K562 (cell line): ENCODE results near the gene PON3. TPM values are rescaled to one million over a fixed set of nuclear protein-coding genes. Genes with fewer than 3 reads are reported as not detected.
A peak's percentile ranks its signal among the peaks of the same experiment; 100 is the strongest.

Source experiments
- ATAC-seq: fragments of 200-7000 bp; cut with Tn5 transposase; 3 replicates; pipeline ENCODE4 v1.9.1; 2020; ENCODE audit warnings: moderate library complexity
- BruUV-seq: library from RNA; stranded (reverse); fragments of 400-500 nt; replicated peaks from 2 replicates; lab custom pipeline; 2021; lab: Mats Ljungman, UMichigan
- CTCF ChIA-PET: fragments of 300-600 bp; formaldehyde crosslinking; extraction: SDS; loops from one replicate; lab custom pipeline; 2021; ENCODE audit warnings: low intra/inter-chr PET ratio; lab: Yijun Ruan, JAX
- POLR2A ChIA-PET: fragments of 300-600, 350-650 bp; sonication (Branson Sonifier 250); formaldehyde crosslinking; extraction: SDS; loops from one replicate; lab custom pipeline; 2021; ENCODE audit warnings: antibody characterized with exemption, inconsistent platforms; lab: Yijun Ruan, JAX
- DNase-seq, 4 experiments: peaks; one replicate each; pipeline versions ENCODE4 v3.0.0 to v3.0.0-alpha.2; 2011 to 2018; ENCODE audit warnings: low spot score in 3 of 4, mixed read lengths in 3 of 4; ENCODE audit errors: extremely low read depth in 1 of 4
- FAIRE-seq: peaks from 2 replicates; lab custom pipeline; 2011; peaks lifted over from hg19 to GRCh38; lab: Jason Lieb, UNC
- H2AFZ ChIP-seq: 2 replicates; pipeline ENCODE4 v1.6.0; 2011; ENCODE audit warnings: low read depth, low read length, control low read depth, inconsistent platforms
- H3K27ac ChIP-seq: fragments of 200-600 bp; 3 replicates; pipeline ENCODE4 v1.8.0; 2011; ENCODE audit warnings: low read depth, mild to moderate bottlenecking, control low read depth, inconsistent platforms, low read length, moderate library complexity, mixed read lengths; ENCODE audit errors: extremely low read depth
- H3K27me3 ChIP-seq, 2 experiments: fragments of 300-600 bp in 1 of 2; 2 replicates in 1 of 2; 3 replicates in 1 of 2; pipeline versions ENCODE4 v1.6.0 to v1.8.0; 2011; ENCODE audit warnings: inconsistent platforms in 2 of 2, low read length in 2 of 2, mild to moderate bottlenecking in 1 of 2, mixed read lengths in 1 of 2, moderate library complexity in 1 of 2; ENCODE audit not compliant: control insufficient read depth in 2 of 2, insufficient read depth in 2 of 2
- H3K36me3 ChIP-seq: fragments of 300-600 bp; 3 replicates; pipeline ENCODE4 v1.8.0; 2011; ENCODE audit warnings: mild to moderate bottlenecking, low read length, inconsistent platforms; ENCODE audit not compliant: control insufficient read depth, insufficient read depth
- H3K4me1 ChIP-seq, 2 experiments: fragments of 200-600 bp in 1 of 2; replicated peaks in 1 of 2; 2 replicates in 1 of 2; 3 replicates in 1 of 2; pipeline versions ENCODE4 v1.5.1 to v1.8.0; 2011; ENCODE audit warnings: inconsistent platforms in 2 of 2, low read length in 2 of 2, mild to moderate bottlenecking in 1 of 2, mixed read lengths in 1 of 2, moderate library complexity in 1 of 2; ENCODE audit not compliant: control insufficient read depth in 2 of 2, insufficient read depth in 2 of 2
- H3K4me2 ChIP-seq: 2 replicates; pipeline ENCODE4 v1.6.1; 2011; ENCODE audit warnings: low read length, control low read depth, inconsistent platforms, mixed read lengths; ENCODE audit not compliant: insufficient read depth
- H3K4me3 ChIP-seq: fragments of 200-600 bp; sonication (generic), shearing (Covaris generic); 2 replicates; pipeline ENCODE4 v1.5.1; 2016; ENCODE audit warnings: control low read depth, inconsistent platforms
- H3K79me2 ChIP-seq: fragments of 200-600 bp; 3 replicates; pipeline ENCODE4 v1.8.0; 2011; ENCODE audit warnings: low read length, inconsistent platforms; ENCODE audit not compliant: control insufficient read depth, insufficient read depth
- H3K9ac ChIP-seq, 2 experiments: 2 replicates each; pipeline versions ENCODE4 v1.6.0 to v1.6.1; 2011; ENCODE audit warnings: low read depth in 2 of 2, low read length in 2 of 2, control low read depth in 1 of 2, inconsistent platforms in 1 of 2, mild to moderate bottlenecking in 1 of 2, mixed read lengths in 1 of 2; ENCODE audit not compliant: insufficient read depth in 1 of 2
- H3K9me1 ChIP-seq: one replicate; pipeline ENCODE4 v1.6.0; 2011; ENCODE audit warnings: inconsistent platforms, mild to moderate bottlenecking, low read length, moderate library complexity; ENCODE audit not compliant: control insufficient read depth, insufficient read depth
- H3K9me3 ChIP-seq: replicated peaks from 2 replicates; pipeline ENCODE4 v1.5.1; 2011; ENCODE audit warnings: low read depth, low read length, inconsistent platforms; ENCODE audit not compliant: control insufficient read depth, insufficient read depth
- H4K20me1 ChIP-seq: replicated peaks from 2 replicates; pipeline ENCODE4 v1.6.1; 2011; ENCODE audit warnings: low read length, inconsistent platforms, mixed read lengths; ENCODE audit not compliant: control insufficient read depth, insufficient read depth
- ARHGAP35 ChIP-seq: fragments of 450-650 bp; IDR thresholded peaks from 2 replicates; pipeline ENCODE4 v1.6.1; 2018; ENCODE audit not compliant: partially characterized antibody
- BCOR ChIP-seq: fragments of 450-650 bp; IDR thresholded peaks from 2 replicates; pipeline ENCODE4 v1.6.1; 2016
- BRCA1 ChIP-seq, 2 experiments: fragments of 450-650 bp in 1 of 2; sonication (generic) in 1 of 2; formaldehyde crosslinking in 1 of 2; IDR thresholded peaks; 2 replicates each; pipeline versions ENCODE4 v1.5.0 to v1.6.1; 2017 to 2020; ENCODE audit warnings: mild to moderate bottlenecking in 1 of 2, missing genetic modification reagents in 1 of 2
- CBX2 ChIP-seq: fragments of 200-600 bp; sonication (generic); IDR thresholded peaks from one replicate; pipeline ENCODE4 v1.6.1; 2012; ENCODE audit warnings: mild to moderate bottlenecking, low read length, inconsistent platforms; ENCODE audit not compliant: insufficient read depth, poor library complexity, severe bottlenecking
- DPF2 ChIP-seq: fragments of 450-650 bp; IDR thresholded peaks from 2 replicates; pipeline ENCODE4 v1.6.1; 2016
- HIVEP1 ChIP-seq: fragments of 250-450 bp; sonication (Bioruptor Pico); IDR thresholded peaks from 2 replicates; pipeline ENCODE4 v1.4.0; 2020; ENCODE audit warnings: mild to moderate bottlenecking
- HNRNPUL1 ChIP-seq: fragments of 200-400 bp; formaldehyde crosslinking; IDR thresholded peaks from 2 replicates; pipeline ENCODE4 v1.6.1; 2017; ENCODE audit warnings: low read length
- MECOM ChIP-seq: fragments of 250-450 bp; sonication (Bioruptor Pico); IDR thresholded peaks from 2 replicates; pipeline ENCODE4 v1.8.0; 2022; ENCODE audit warnings: inconsistent platforms
- MTF1 ChIP-seq: fragments of 250-450 bp; sonication (Bioruptor Pico); IDR thresholded peaks from 2 replicates; pipeline ENCODE4 v1.9.0; 2021; ENCODE audit warnings: moderate library complexity, mild to moderate bottlenecking, inconsistent platforms, borderline replicate concordance
- MYBL2 ChIP-seq, 2 experiments: fragments of 450-650 bp in 1 of 2; sonication (generic) in 1 of 2; formaldehyde crosslinking in 1 of 2; IDR thresholded peaks; 2 replicates each; pipeline versions ENCODE4 v1.6.1 to v1.8.1; 2017 to 2022; ENCODE audit warnings: borderline replicate concordance in 1 of 2, inconsistent platforms in 1 of 2, low read depth in 1 of 2, mild to moderate bottlenecking in 1 of 2, missing genetic modification reagents in 1 of 2, moderate library complexity in 1 of 2
- MYC ChIP-seq, 2 experiments: fragments of 250-450 bp in 1 of 2; sonication (Bioruptor Pico) in 1 of 2; IDR thresholded peaks; 2 replicates each; pipeline versions ENCODE4 v1.5.1 to v1.6.1; 2012 to 2021; ENCODE audit warnings: low read depth in 2 of 2, borderline replicate concordance in 1 of 2, improper control_type of control experiment in 1 of 2, low read length in 1 of 2, mild to moderate bottlenecking in 1 of 2, moderate library complexity in 1 of 2
- SRSF3 ChIP-seq: fragments of 200-400 bp; formaldehyde crosslinking; IDR thresholded peaks from 2 replicates; pipeline ENCODE4 v1.6.1; 2016; ENCODE audit warnings: mild to moderate bottlenecking, low read length, moderate library complexity; ENCODE audit not compliant: insufficient read depth
- TGIF2 ChIP-seq: sonication (generic); formaldehyde crosslinking; IDR thresholded peaks from 2 replicates; pipeline ENCODE4 v1.8.1; 2022; ENCODE audit warnings: mild to moderate bottlenecking, missing genetic modification reagents, moderate library complexity
- ZBED1 ChIP-seq: IDR thresholded peaks from 2 replicates; pipeline ENCODE4 v1.6.1; 2014
- WGBS: fragments of 100-300 bp; shearing (Covaris generic); methylation state at CpG from one replicate; pipeline ENCODE4 v1.1.6; 2016; ENCODE audit warnings: low coverage, mixed read lengths; ENCODE audit not compliant: insufficient coverage; ENCODE audit errors: missing lambda C conversion rate; 5-methylcytosine and 5-hydroxymethylcytosine counted together
- in situ Hi-C: fragments of 300-500 bp; cut with MboI; formaldehyde crosslinking; loops from 4 replicates; pipeline ENCODE4 v1.15.0; 2018; ENCODE audit warnings: inconsistent platforms, mixed read lengths
- intact Hi-C: fragments of 100-400 bp; cut with micrococcal nuclease; formaldehyde crosslinking; loops from 2 replicates; pipeline ENCODE4 v1.14.2; 2022
- polyA plus RNA-seq, 8 experiments: library from polyadenylated mRNA; depleted of rRNA in 4 of 8; stranded (reverse) in 5 of 8; unstranded in 3 of 8; fragments of >200 nt; fragmentation: Nextera tagmentation in 2 of 8; fragmentation: Illumina TruSeq in 1 of 8; extraction: Ambion mirVana in 2 of 8; extraction: Trizol in 1 of 8; gene quantifications; 2 replicates each; pipeline versions ENCODE4 v1.2.1 to v1.2.3, GENCODE V29; 2011 to 2014; ENCODE audit warnings: inconsistent platforms in 1 of 8, missing spikeins in 1 of 8
- total RNA-seq, 7 experiments: library from RNA; depleted of rRNA in 6 of 7; stranded (reverse); fragments of >200 nt in 6 of 7; fragmentation: Illumina TruSeq in 2 of 7; extraction: Trizol in 2 of 7; gene quantifications; 2 replicates each; pipeline versions ENCODE4 v1.2.1 to v1.2.3, GENCODE V29; 2011 to 2021; ENCODE audit warnings: low replicate concordance in 1 of 7
- TF ChIP-seq, protein P1 (sequence below): IDR thresholded peaks from 3 replicates; pipeline ENCODE4 v1.6.1; 2011; ENCODE audit warnings: borderline replicate concordance, mild to moderate bottlenecking, moderate library complexity; ENCODE audit not compliant: insufficient read length; ENCODE audit errors: extremely low read depth
- TF ChIP-seq, protein P2 (sequence below): fragments of 450-650 bp; IDR thresholded peaks from 2 replicates; pipeline ENCODE4 v1.6.1; 2014; ENCODE audit warnings: low read depth, mild to moderate bottlenecking, moderate library complexity, borderline replicate concordance
- TF ChIP-seq, protein P3 (sequence below): fragments of 250-450 bp; sonication (Bioruptor Pico); IDR thresholded peaks from 2 replicates; pipeline ENCODE4 v1.5.0; 2021

Gene PON3
- total and polyA plus RNA-seq, 9 of the 15 experiments (the other 6 are each of a cell fraction or from before 2014, with no cell fraction given): 0.15 to 0.38 (median 0.18) TPM; not detected in 6

DNA sequence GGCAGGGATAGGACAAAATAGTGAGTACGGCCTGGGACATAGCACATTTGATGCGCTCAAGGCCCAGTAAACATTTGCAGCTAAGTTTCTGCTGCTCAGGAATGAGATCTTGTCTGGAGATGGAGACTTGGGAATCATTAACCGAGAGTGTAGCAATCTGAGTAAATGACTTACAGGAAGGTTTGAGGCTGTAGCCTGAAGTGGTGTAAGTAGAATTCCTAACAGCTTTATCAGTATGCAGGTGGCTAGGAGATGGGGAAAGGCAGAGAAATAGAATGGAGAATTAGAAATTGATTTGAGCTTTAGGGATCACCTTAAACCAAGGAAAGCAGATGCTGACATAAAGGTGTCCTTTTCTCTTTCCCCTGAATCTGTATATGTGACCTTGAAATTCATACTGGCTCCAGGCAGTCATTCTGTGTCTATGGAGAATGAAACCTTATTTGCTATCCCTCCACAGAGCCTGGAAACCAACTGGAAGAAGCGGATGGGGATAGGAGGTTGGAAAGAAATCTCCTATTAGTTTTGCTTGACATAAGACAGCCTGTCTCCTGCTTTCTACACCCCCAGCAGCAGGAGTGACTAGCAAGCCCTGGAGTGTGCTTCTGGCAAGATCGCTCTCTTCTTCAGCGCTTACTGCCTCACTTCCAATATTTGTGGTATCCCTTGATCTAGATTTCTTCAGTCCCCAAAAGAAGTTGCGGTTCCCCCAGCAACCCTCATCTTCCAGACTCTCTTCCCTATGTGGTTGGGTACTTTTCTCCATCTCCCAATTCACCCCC, 45.1 kb upstream of the PON3 start:
- CTCF ChIA-PET: interaction anchor here (0.7 kb wide), 1 partner anchor 182 kb away, joined by 3 read pairs; no protein-coding TSS in a partner anchor
- H3K36me3 ChIP-seq: no peaks in the 10 kb centered on the region
- H2AFZ ChIP-seq: no peak overlapping the region
- FAIRE-seq: no peak
- no peaks in the 10 kb centered on the region for H3K9me3 ChIP-seq
- H3K27ac ChIP-seq: no peak overlapping the region
- no TSS peak for BruUV-seq
- H3K4me2 ChIP-seq: no peak overlapping the region
- no peaks in the 10 kb centered on the region for H3K4me1 ChIP-seq
- no peak overlapping the region for H3K9ac ChIP-seq
- H3K4me3 ChIP-seq: no peak overlapping the region
- in situ Hi-C loops: no loop called here
- intact Hi-C loops: no loop called here
- no peaks in the 10 kb centered on the region for H3K79me2 ChIP-seq
- no peaks in the 10 kb centered on the region; a peak in 3 of 5 replicates for H3K27me3 ChIP-seq
- POLR2A ChIA-PET: no interaction called here
- no peak for DNase-seq
- H3K9me1 ChIP-seq: no peaks in the 10 kb centered on the region
- 5% methylated on average over 7 of the region's 7 CpGs for WGBS
- H4K20me1 ChIP-seq: no peaks in the 10 kb centered on the region
- ATAC-seq: peak; percentile 32; the same call in 2 of the 3 replicates
- no peak for TF ChIP-seq MECOM (CRISPR knock-in tag)
- no peak for TF ChIP-seq TGIF2 (CRISPR knock-in tag)
- TF ChIP-seq, protein P1, sequence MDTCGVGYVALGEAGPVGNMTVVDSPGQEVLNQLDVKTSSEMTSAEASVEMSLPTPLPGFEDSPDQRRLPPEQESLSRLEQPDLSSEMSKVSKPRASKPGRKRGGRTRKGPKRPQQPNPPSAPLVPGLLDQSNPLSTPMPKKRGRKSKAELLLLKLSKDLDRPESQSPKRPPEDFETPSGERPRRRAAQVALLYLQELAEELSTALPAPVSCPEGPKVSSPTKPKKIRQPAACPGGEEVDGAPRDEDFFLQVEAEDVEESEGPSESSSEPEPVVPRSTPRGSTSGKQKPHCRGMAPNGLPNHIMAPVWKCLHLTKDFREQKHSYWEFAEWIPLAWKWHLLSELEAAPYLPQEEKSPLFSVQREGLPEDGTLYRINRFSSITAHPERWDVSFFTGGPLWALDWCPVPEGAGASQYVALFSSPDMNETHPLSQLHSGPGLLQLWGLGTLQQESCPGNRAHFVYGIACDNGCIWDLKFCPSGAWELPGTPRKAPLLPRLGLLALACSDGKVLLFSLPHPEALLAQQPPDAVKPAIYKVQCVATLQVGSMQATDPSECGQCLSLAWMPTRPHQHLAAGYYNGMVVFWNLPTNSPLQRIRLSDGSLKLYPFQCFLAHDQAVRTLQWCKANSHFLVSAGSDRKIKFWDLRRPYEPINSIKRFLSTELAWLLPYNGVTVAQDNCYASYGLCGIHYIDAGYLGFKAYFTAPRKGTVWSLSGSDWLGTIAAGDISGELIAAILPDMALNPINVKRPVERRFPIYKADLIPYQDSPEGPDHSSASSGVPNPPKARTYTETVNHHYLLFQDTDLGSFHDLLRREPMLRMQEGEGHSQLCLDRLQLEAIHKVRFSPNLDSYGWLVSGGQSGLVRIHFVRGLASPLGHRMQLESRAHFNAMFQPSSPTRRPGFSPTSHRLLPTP: no peak
- no peak for TF ChIP-seq MYC (IDR thresholded peaks at IDR 0.05; ENCODE audit: low read depth, low read length)
- no peak for TF ChIP-seq MYC (CRISPR knock-in tag; IDR thresholded peaks at IDR 0.05; ENCODE audit: borderline replicate concordance, low read depth)
- no peak for TF ChIP-seq ZBED1
- TF ChIP-seq CBX2: no peak
- TF ChIP-seq BCOR: no peak
- no peak for TF ChIP-seq MYBL2 (IDR thresholded peaks at IDR 0.05; ENCODE audit: low read depth)
- TF ChIP-seq MYBL2 (CRISPR knock-in tag; IDR thresholded peaks at IDR 0.05; ENCODE audit: borderline replicate concordance): no peak
- no peak for TF ChIP-seq DPF2
- TF ChIP-seq HIVEP1 (CRISPR knock-in tag): no peak
- TF ChIP-seq ARHGAP35: no peak
- TF ChIP-seq, protein P2, sequence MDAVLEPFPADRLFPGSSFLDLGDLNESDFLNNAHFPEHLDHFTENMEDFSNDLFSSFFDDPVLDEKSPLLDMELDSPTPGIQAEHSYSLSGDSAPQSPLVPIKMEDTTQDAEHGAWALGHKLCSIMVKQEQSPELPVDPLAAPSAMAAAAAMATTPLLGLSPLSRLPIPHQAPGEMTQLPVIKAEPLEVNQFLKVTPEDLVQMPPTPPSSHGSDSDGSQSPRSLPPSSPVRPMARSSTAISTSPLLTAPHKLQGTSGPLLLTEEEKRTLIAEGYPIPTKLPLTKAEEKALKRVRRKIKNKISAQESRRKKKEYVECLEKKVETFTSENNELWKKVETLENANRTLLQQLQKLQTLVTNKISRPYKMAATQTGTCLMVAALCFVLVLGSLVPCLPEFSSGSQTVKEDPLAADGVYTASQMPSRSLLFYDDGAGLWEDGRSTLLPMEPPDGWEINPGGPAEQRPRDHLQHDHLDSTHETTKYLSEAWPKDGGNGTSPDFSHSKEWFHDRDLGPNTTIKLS: no peak
- TF ChIP-seq HNRNPUL1: no peak
- TF ChIP-seq, protein P3, sequence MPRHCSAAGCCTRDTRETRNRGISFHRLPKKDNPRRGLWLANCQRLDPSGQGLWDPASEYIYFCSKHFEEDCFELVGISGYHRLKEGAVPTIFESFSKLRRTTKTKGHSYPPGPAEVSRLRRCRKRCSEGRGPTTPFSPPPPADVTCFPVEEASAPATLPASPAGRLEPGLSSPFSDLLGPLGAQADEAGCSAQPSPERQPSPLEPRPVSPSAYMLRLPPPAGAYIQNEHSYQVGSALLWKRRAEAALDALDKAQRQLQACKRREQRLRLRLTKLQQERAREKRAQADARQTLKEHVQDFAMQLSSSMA (CRISPR knock-in tag): no peak
- no peak for TF ChIP-seq MTF1 (CRISPR knock-in tag)
- no peak for TF ChIP-seq SRSF3
- no peak for TF ChIP-seq BRCA1 (IDR thresholded peaks at IDR 0.05)
- no peak for TF ChIP-seq BRCA1 (CRISPR knock-in tag; IDR thresholded peaks at IDR 0.05)
